GM06990 (cell line): Measurements from ENCODE around the gene CCR7.
"Not testable (repeated sequence)": the region's sequence is repeated elsewhere in the genome, so short reads cannot be mapped to it uniquely, and the experiment has no call there.

Experiments used
- DNase-seq: peaks from one replicate; pipeline ENCODE4 v3.0.0-alpha.2; 2011; ENCODE audit not compliant: insufficient read length; ENCODE audit errors: extremely low read depth
- H3K27me3 ChIP-seq: replicated peaks from 2 replicates; pipeline ENCODE4 v1.6.0; 2011; ENCODE audit warnings: low read length; ENCODE audit not compliant: control insufficient read depth, insufficient read depth
- H3K36me3 ChIP-seq: 2 replicates; pipeline ENCODE4 v1.5.1; 2011; ENCODE audit warnings: low read length; ENCODE audit not compliant: control insufficient read depth, insufficient read depth
- H3K4me3 ChIP-seq: replicated peaks from 2 replicates; pipeline ENCODE4 v1.5.1; 2011; ENCODE audit warnings: low read depth, mild to moderate bottlenecking, control low read depth, low read length
- CTCF ChIP-seq: IDR thresholded peaks from 2 replicates; pipeline ENCODE4 v1.5.1; 2011; ENCODE audit warnings: low read length, control low read depth, mild to moderate bottlenecking, inconsistent platforms; ENCODE audit not compliant: insufficient read depth, poor library complexity, severe bottlenecking

Gene CCR7

GRCh38 chr17:40588552-40588951, 23.3 kb upstream of the CCR7 start:
- Histone ChIP-seq H3K27me3 (no peaks in the 10 kb centered on the region; the same call in 1 of the 2 replicates), H3K4me3 (no peak overlapping the region), H3K36me3 (no peaks in the 10 kb centered on the region)
- DNase-seq = no peak
- TF ChIP-seq CTCF = no peak

- not testable (repeated sequence) for H3K4me3 ChIP-seq, H3K36me3 ChIP-seq, DNase-seq, H3K27me3 ChIP-seq
Observed at GRCh38 chr17:40586264-40586663, 21.0 kb upstream of the CCR7 start.

- not testable (repeated sequence) for H3K4me3 ChIP-seq, DNase-seq, H3K36me3 ChIP-seq, H3K27me3 ChIP-seq
Observed at GRCh38 chr17:40584950-40585349, 19.7 kb upstream of the CCR7 start.

DNA sequence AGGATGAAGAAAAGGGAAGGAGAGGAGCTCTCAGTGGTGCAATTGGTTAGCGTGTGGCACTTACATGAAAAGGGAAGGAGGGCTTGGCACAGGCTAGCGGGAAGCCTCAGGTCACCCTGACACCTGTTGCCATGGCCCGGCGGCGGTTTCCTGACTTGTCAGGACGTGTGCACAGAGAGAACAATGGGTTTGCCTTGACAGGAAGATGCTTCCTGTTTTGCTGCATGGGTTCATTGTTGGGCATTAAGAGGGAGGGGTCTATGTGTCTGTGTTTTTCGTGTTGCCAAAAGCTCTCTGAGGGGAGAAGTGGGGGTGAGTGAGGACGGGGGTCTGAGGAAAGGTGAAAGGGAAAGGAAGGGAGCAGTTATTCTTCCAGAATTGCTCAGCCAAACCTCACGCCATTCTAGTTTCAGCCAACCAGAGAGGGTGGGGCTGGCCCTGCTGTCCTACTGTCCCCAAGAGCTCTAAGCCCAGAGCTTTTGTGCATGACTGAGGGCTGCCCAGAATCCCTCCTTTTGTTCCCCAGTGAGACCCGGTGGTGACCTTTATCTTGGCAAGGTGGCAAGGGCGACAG, 17.1 kb upstream of the CCR7 start:
- no peaks in the 10 kb centered on the region for H3K36me3 ChIP-seq
- peak; percentile 83 for DNase-seq
- no peak overlapping the region for H3K4me3 ChIP-seq
- TF ChIP-seq CTCF = no peak
- no peaks in the 10 kb centered on the region for H3K27me3 ChIP-seq

- Histone ChIP-seq H3K27me3 (no peaks in the 10 kb centered on the region), H3K4me3 (no peak overlapping the region), H3K36me3 (no peaks in the 10 kb centered on the region)
- no peak for TF ChIP-seq CTCF
- no peak for DNase-seq
Observed at GRCh38 chr17:40580140-40580539, 14.9 kb upstream of the CCR7 start.

- no peak for TF ChIP-seq CTCF
- no peak for DNase-seq
- Histone ChIP-seq H3K4me3 (no peak overlapping the region), H3K27me3 (no peaks in the 10 kb centered on the region), H3K36me3 (no peaks in the 10 kb centered on the region)
Observed at GRCh38 chr17:40579471-40579870, 14.2 kb upstream of the CCR7 start.

DNA sequence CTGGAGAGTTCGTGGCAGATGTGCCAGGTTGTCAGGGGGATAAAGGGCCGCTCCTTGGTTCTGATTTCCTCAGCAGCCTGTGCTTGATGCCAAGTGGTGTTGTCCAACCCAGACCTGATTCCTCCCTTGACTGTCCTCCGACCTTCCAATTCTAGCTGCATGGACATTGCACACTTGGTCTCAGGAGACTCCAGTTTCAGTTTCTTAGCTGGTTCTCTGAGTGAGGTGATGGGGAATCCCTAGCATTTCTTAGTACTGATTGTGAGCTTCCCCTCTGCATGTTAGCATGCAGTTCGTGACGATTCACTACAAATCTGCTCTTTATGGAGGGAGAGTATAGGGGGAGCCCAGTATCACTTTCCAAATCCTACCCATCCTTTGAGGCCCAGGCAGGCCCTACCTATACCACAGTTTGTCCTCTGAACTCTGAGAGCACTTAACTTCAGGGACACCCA, 12.4 kb upstream of the CCR7 start:
- Histone ChIP-seq H3K4me3 (no peak overlapping the region; the same call in 1 of the 2 replicates), H3K27me3 (no peaks in the 10 kb centered on the region), H3K36me3 (no peaks in the 10 kb centered on the region)
- DNase-seq = peak; percentile 59
- TF ChIP-seq CTCF = no peak
